ENCODE measurements around the gene ROBO4. TPM values are rescaled to one million over a fixed set of nuclear protein-coding genes. Genes with fewer than 3 reads are reported as not detected.

Gene ROBO4
- total RNA-seq, 4 donors from 2014 or later: 11.2 to 96.6 (median 46.6) TPM

DNA sequence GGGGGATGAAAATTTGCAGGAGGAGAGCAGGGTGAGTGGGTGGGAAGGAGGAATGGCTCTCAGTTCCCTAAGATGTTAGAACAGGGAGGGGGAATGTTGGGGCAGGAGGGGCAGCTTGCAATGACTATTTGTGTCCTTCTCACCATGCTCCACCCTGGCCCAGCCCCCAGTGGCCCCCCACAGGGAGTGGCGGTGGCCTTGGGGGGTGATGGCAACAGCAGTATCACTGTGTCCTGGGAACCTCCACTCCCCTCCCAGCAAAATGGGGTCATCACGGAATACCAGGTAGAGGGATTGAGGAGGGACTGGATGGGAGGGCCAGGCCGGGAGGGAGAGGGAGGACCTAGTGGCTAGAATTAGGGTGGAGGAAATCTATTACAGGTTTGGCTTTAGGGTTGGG is 22.3 kb downstream of the ROBO4 start:
- intact Hi-C loops (cut with DNase I; ENCODE audit: low total_unique reads): no loop called here
- Histone ChIP-seq H3K9me3 (no peaks in the 10 kb centered on the region), H3K4me3 (peak overlapping the region in 1 of 2 donors; percentile 60), H3K36me3 (no peaks in the 10 kb centered on the region), H3K4me1 (peaks cover 0 to 4% of the 10 kb centered on the region in 2 donors), H3K27ac (no peak overlapping the region), H3K27me3 (peaks cover 0 to 4% of the 10 kb centered on the region in 2 donors)
- TF ChIP-seq, protein P1, sequence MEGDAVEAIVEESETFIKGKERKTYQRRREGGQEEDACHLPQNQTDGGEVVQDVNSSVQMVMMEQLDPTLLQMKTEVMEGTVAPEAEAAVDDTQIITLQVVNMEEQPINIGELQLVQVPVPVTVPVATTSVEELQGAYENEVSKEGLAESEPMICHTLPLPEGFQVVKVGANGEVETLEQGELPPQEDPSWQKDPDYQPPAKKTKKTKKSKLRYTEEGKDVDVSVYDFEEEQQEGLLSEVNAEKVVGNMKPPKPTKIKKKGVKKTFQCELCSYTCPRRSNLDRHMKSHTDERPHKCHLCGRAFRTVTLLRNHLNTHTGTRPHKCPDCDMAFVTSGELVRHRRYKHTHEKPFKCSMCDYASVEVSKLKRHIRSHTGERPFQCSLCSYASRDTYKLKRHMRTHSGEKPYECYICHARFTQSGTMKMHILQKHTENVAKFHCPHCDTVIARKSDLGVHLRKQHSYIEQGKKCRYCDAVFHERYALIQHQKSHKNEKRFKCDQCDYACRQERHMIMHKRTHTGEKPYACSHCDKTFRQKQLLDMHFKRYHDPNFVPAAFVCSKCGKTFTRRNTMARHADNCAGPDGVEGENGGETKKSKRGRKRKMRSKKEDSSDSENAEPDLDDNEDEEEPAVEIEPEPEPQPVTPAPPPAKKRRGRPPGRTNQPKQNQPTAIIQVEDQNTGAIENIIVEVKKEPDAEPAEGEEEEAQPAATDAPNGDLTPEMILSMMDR (IDR thresholded peaks at IDR 0.05): no peak
- TF ChIP-seq POLR2A (IDR thresholded peaks at IDR 0.05): no peak
- DNase-seq: no peak

DNA sequence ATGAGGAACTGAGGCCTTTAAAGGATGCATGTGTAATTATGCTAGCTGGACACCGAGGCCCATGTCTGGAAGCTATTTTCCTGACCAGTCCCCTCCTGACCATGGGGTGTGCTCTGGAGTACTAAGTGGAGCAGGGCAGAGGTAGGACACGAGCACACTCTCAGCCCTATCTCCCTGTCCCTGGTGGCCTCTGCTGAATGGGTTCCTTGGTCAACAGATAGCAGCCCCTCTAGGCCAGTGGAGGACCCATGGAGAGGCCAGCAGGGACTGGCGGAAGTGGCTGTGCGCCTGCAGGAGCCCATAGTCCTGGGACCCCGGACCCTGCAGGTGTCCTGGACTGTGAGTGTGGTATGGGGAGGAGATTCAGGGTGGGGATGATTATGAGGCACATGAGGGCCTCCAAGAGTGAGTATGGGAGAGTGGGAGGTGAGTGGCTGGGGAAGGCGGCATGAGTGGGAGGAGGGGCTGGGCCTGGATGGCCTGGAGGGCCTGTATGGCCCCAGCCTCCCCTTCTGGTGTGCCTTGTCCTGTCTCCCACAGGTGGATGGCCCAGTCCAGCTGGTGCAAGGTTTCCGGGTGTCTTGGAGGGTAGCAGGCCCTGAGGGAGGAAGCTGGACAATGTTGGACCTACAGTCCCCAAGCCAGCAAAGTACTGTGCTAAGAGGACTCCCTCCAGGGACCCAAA is 23.0 kb downstream of the ROBO4 start:
- Histone ChIP-seq H3K4me1 (peaks cover 0 to 4% of the 10 kb centered on the region in 2 donors), H3K36me3 (no peaks in the 10 kb centered on the region), H3K4me3 (no peak overlapping the region), H3K27ac (no peak overlapping the region), H3K9me3 (no peaks in the 10 kb centered on the region), H3K27me3 (peaks cover 0 to 8% of the 10 kb centered on the region in 2 donors)
- TF ChIP-seq POLR2A (IDR thresholded peaks at IDR 0.05): no peak
- TF ChIP-seq, protein P1 (IDR thresholded peaks at IDR 0.05): no peak
- intact Hi-C loops (cut with DNase I; ENCODE audit: low total_unique reads): no loop called here
- no peak for DNase-seq

DNA sequence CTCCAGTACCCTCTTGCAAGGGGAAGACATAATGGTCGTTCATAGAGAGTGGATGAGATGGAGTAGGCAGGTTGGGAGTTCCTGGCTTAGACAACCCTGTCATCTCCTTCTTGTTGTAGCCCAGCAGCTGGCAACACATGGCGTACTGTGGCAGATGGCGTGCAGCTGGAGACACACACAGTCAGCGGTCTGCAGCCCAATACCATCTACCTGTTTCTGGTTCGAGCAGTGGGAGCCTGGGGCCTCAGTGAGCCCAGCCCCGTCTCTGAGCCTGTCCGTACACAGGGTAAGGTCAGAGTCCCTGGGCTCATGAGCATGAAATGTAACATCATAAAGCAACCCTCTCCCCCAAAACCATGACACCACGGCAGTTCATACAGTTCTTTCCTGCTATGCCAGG is 23.7 kb downstream of the ROBO4 start:
- H3K27me3 ChIP-seq: peaks cover 1 to 16% of the 10 kb centered on the region in 2 donors
- no peak overlapping the region for H3K4me3 ChIP-seq
- TF ChIP-seq, protein P1 (IDR thresholded peaks at IDR 0.05): no peak
- TF ChIP-seq POLR2A (IDR thresholded peaks at IDR 0.05): no peak
- H3K27ac ChIP-seq: no peak overlapping the region
- no peaks in the 10 kb centered on the region for H3K9me3 ChIP-seq
- H3K4me1 ChIP-seq: peaks cover 0 to 4% of the 10 kb centered on the region in 2 donors
- intact Hi-C loops (cut with DNase I; ENCODE audit: low total_unique reads): no loop called here
- no peaks in the 10 kb centered on the region for H3K36me3 ChIP-seq
- DNase-seq: no peak

DNA sequence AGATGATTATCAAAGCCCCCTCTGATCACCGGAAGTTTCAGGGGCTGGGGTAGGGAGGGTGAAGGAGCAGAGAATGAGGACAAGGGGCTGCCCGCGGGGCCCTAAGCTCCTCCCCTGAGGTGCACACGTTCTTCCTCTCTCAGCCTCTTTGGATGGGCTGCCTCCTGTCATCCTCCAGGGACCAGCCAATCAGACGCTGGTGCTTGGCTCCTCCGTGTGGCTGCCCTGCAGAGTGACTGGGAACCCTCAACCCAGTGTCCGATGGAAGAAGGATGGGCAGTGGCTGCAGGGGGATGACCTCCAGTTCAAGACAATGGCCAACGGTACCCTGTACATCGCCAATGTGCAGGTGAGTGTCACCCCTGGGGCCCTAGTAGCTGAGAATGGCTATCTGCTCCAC is 24.9 kb downstream of the ROBO4 start:
- intact Hi-C loops (cut with DNase I; ENCODE audit: low total_unique reads): no loop called here
- Histone ChIP-seq H3K4me3 (no peak overlapping the region), H3K4me1 (peaks cover 0 to 5% of the 10 kb centered on the region in 2 donors), H3K9me3 (no peaks in the 10 kb centered on the region), H3K36me3 (no peaks in the 10 kb centered on the region), H3K27me3 (peaks cover 8 to 26% of the 10 kb centered on the region in 2 donors), H3K27ac (no peak overlapping the region)
- no peak for TF ChIP-seq POLR2A (IDR thresholded peaks at IDR 0.05)
- TF ChIP-seq, protein P1 (IDR thresholded peaks at IDR 0.05): no peak
- no peak for DNase-seq

DNA sequence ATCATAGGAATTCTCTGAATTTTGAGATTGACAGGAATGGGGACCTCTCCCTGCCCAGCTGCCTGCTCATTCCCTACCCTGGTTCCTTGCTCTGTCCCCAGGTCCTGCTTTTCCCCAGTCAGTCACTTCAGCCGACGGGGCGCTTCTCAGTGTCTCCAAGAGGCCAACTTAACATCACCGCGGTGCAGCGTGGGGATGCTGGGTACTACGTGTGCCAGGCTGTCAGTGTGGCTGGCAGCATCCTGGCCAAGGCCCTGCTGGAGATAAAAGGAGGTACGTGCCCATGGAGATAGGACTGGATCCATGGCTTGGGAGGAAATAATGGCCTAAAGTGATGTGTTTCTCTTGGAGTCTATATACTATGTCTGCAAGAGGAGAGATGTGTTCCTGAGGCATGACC is 25.4 kb downstream of the ROBO4 start:
- intact Hi-C loops (cut with DNase I; ENCODE audit: low total_unique reads): no loop called here
- Histone ChIP-seq H3K27ac (no peak overlapping the region), H3K4me1 (peaks cover 0 to 7% of the 10 kb centered on the region in 2 donors), H3K27me3 (peaks cover 8 to 30% of the 10 kb centered on the region in 2 donors), H3K4me3 (no peak overlapping the region), H3K9me3 (no peaks in the 10 kb centered on the region), H3K36me3 (no peaks in the 10 kb centered on the region)
- DNase-seq: no peak
- TF ChIP-seq, protein P1 (IDR thresholded peaks at IDR 0.05): no peak
- no peak for TF ChIP-seq POLR2A (IDR thresholded peaks at IDR 0.05)

All from uterus (tissue), 4 donors.